COLO668 (cell line): ENCODE data around the gene MARCOL.

Experiments
- DNase-seq: peaks from one replicate; lab custom pipeline; 2025; ENCODE audit not compliant: unreplicated experiment; lab: John Stamatoyannopoulos, UW

The MARCOL gene

GRCh38 chr5:148238418-148238794, at the start of gene MARCOL:
Gene MARCOL (plus strand): TSS chr5:148238525. CDS start chr5:148238598, 73 bp downstream.
- no peak for DNase-seq

- DNase-seq, result no peak
These were observed 47.3 kb upstream of the MARCOL start for GRCh38 chr5:148191010-148191409.

- DNase-seq, result no peak
These were observed 45.1 kb upstream of the MARCOL start for GRCh38 chr5:148193202-148193601.

DNA sequence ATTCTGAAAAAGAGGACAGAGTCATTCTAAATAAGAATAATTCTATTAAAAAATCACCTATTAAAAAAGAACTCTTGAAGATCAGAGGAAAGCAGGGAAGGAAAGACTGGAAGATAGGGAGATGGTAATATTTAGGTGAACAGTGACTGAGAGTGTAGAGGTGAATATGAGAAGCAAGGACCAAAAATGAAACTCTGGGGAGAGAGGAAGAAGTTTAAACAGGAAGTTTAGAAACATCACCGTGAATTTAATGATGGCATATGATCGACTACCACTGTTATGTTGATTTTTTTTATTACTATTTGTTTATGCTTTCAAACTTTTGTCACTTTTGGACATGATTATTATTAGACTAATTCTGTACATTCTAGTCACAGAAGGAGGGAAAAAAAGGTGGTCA, 37.2 kb upstream of the MARCOL start:
- no peak for DNase-seq

DNA sequence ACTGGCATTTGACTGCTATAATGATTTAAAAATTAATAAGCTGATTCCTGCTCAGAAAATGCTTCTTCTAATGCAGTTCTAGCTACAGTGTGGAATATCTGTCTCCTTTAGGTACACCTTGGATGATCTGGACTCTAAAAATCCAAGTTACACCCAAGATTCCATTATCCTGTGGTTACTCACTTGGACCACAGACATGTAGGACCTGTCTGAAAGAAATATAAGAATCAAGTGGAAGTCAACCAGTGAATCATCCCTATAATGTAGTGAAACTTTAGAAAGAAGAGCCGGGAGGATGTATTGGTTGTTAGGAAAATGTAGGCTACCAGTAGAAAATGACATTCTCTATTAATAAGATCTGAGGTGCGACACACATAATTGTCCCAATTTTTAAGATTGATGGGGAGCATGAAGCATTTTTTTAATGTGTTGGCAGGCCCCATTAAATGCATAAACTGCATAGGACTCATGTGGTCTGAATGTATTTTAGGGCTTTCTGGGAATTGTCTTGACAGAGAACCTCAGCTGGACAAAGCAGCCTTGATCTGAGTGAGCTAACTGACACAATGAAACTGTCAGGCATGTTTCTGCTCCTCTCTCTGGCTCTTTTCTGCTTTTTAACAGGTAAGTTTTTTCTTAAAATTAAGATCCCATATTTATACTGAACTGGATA, 35.7 kb upstream of the MARCOL start, which contains the start of gene SPINK6:
SPINK6 (plus strand) TSS at position 512 of the 673 bp plus-strand sequence; CDS start at position 567, 55 bp downstream.
- no peak for DNase-seq

DNA sequence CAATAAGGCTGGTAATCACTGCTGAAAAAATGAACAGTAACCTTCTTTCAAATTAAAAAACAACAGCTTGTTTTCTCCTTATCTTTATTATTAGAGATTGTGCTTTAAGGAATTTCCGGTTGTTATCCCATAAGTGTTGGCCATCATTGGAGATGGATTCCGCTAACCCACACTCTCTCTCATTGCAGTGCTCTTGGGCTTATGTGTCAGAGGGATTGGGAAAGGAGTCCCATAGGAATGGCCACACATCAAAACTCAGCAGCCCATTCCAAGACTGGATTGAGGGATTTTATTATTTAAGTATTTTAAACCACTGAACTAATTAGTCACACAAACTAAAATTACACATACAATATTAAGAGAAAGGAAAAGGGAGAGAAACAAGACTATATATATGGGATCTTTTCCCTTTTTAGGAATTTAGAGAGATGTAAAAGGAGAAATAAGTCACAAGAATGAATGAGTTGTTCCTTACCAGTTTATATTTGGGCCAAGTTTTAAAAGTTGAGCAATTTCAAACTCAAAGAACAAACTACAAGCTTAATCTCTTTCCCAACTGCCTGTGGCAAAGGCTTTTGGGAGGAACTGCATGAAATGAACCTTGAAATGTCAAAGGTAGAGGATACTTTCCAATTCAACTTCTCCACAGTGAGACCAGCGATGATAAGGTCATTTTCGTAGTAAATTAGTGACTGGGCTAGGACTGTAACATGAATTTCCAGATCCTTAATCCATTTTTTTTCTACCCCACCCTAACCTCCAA, 33.1 kb upstream of the MARCOL start:
- DNase-seq, result no peak

- no peak for DNase-seq
These were observed 32.5 kb upstream of the MARCOL start for GRCh38 chr5:148205865-148206264.

DNA sequence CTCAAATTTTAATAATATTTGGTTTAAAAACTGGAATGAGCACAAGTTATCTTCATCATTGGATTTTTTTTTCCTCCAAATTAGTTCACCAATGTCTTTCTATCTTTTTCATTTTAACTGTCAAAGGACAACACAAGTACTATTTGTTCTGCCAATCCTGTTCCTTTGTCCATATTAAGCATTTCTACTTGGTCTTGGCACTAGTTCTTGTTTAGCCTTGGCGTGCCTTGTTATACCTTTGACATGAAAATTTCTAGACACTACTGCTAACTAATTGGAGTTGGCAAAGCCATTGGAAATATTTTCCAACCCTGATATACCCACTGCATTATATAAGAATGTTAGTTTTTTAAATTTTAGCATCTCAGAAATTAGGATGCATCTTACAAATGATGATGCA, 31.7 kb upstream of the MARCOL start:
- DNase-seq, result no peak

DNA sequence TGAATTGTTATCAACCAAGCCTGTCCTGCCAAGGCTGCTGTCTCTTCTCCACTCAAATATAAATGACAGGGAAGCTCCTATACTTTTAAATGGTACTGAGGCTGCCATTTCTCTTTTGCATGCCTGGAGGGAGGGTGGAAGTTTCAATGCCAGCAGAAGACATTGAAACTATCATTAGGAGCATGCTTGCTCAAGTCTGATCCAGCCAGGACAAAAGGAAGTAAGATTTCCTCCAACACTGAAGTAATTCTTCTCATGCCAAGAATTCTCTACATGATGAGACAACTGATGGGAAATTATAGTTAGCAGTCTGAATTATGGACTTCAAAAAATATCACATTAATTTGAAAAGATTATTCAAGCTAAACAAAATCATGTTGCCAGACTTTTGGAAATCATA, 30.1 kb upstream of the MARCOL start:
- no peak for DNase-seq

DNA sequence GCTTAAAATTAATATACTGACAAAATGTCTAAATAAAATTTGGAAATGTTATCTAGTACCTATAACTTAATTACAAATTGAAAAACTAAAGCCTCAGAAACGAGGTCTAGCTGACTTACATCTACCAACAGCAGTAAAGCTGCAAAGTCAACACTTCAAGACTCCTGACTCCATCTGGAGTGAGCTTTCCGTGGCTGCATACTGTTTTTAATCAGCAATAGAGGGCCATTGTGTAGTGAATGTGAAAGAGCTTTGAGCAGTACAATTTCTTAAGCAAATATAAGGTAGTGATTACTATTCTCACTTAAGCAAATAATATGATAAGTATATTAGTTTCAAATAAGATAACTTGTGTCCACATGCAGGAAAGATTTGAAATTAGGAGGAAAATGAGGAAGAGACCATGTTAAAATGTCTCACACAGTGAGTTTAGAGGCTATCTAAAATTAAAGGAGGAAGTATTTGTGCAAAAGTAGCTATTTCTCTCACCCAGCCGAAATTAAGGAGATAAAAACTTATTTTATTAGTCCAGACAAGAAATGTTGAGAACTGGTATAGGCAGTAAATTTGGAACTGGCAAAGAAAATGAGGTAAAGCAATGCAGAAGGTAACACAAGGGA, 29.1 kb upstream of the MARCOL start:
- DNase-seq, result no peak

GRCh38 chr5:148214665-148215185, 23.6 kb upstream of the MARCOL start:
- no peak for DNase-seq

GRCh38 chr5:148221508-148221907, 16.8 kb upstream of the MARCOL start:
- DNase-seq, result no peak

DNA sequence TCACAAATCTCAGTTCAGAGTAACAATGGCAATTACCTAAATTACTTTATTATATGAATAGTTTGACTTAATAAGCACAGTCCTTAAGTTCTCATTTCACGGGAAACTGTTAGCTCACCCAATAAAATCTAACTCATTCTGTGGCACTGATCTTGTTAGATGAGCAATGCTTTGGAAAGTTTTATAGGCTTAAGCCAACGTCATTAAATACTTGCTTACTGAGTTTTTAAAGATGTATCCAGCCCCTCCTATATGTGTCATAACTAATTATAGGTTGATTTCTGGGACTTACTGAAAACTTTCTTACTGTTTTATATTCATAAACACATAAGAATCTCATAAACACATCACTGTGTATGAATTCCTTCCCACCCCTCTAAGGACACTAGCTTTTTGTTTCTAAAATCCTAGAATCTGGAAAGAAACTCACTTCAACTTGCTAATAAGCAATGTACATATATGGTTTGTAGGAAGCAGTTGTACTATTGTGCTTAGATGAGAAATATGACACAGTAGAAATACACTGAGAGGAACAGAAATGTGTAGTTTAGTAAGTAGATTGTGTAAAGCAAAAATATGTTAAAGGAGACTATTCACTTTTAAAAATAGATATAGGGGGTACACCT, 14.1 kb upstream of the MARCOL start:
- DNase-seq, result no peak

GRCh38 chr5:148228392-148228984, 9.8 kb upstream of the MARCOL start:
- no peak for DNase-seq

- no peak for DNase-seq
These were observed 8.5 kb upstream of the MARCOL start for GRCh38 chr5:148229840-148230239.

DNA sequence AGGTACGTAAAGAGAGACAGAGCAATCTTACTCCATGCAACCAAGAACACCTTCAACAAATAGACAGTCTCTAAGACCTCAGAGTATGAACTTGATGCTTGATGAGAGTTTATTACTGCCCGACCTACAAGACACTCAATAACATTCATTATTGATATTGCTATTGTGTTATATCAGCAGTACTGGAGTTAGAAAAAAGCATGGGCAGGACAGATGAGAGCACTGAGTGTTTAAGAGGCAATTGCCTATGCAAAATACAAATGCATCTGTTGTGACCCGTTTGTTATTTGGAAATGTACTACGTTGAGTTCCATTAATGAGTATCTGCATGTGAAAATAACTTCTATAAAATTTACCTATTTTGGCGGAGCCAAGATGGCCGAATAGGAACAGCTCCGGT, 8.1 kb upstream of the MARCOL start:
- DNase-seq, result no peak

- no peak for DNase-seq
These were observed 424 bp upstream of the MARCOL start for GRCh38 chr5:148237785-148238417.

- DNase-seq, result no peak
These were observed 10.6 kb downstream of the MARCOL start for GRCh38 chr5:148248894-148249293.

- no peak for DNase-seq
These were observed 17.1 kb downstream of the MARCOL start for GRCh38 chr5:148255456-148255855.

DNA sequence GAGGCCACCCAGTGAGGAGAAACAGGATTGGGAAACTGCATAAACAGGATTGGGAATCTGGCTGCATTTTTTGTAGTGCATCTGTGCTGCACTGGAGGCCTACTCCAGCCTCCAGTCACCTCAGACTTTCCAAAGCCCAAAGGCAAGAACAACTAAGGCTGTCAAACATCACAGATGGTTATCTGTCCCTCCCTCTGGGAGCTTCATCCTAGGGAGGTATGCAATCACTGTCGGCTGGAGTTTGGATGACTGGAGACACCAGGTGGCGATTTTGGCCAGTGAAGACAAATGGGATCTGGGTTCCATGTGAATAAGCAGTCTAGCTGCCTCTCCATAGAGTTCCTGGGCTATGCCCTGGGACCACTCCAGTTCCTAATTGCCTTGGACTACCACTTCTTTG, 21.0 kb downstream of the MARCOL start:
- DNase-seq, result no peak

- no peak for DNase-seq
These were observed 22.9 kb downstream of the MARCOL start for GRCh38 chr5:148261221-148261620.
